ENCODE results near the gene CDON.

- TF ChIP-seq POLR2A (IDR thresholded peaks at IDR 0.05; ENCODE audit: low read length) (no peak), GATA1 (IDR thresholded peaks at IDR 0.05; ENCODE audit: low read depth, low read length) (no peak)
Measured at GRCh38 chr11:125971618-125972017, 91.0 kb downstream of the CDON start.
